NCI-H748 (cell line): ENCODE measurements around the gene KCNIP2.

Experiments used
- DNase-seq: peaks from one replicate; lab custom pipeline; 2025; ENCODE audit not compliant: unreplicated experiment; lab: John Stamatoyannopoulos, UW

KCNIP2 gene

GRCh38 chr10:101851411-101852116 is 8.0 kb upstream of the KCNIP2 start:
- DNase-seq = no peak

- no peak for DNase-seq
Observed at GRCh38 chr10:101850749-101851148, 7.1 kb upstream of the KCNIP2 start.

GRCh38 chr10:101848894-101849351 is 5.3 kb upstream of the KCNIP2 start:
- DNase-seq = no peak

- no peak for DNase-seq
Observed at GRCh38 chr10:101848408-101848807, 4.8 kb upstream of the KCNIP2 start.

- no peak for DNase-seq
Observed at GRCh38 chr10:101845893-101846292, 2.3 kb upstream of the KCNIP2 start.

- DNase-seq = no peak
Observed at GRCh38 chr10:101841826-101842225, 1.8 kb downstream of the KCNIP2 start.

GRCh38 chr10:101840741-101841453 is 2.7 kb downstream of the KCNIP2 start:
- peak; percentile 81 for DNase-seq

- DNase-seq = peak; percentile 57
Observed at GRCh38 chr10:101840102-101840684, 3.4 kb downstream of the KCNIP2 start.

GRCh38 chr10:101839416-101840063 is 4.1 kb downstream of the KCNIP2 start:
- peak; percentile 48 for DNase-seq

- DNase-seq = no peak
Observed at GRCh38 chr10:101839002-101839401, 4.6 kb downstream of the KCNIP2 start.

- DNase-seq = no peak
Observed at GRCh38 chr10:101838416-101838970, 5.1 kb downstream of the KCNIP2 start.

- no peak for DNase-seq
Observed at GRCh38 chr10:101837748-101838147, 5.9 kb downstream of the KCNIP2 start.

GRCh38 chr10:101835362-101835761 is 8.2 kb downstream of the KCNIP2 start:
- DNase-seq = no peak

GRCh38 chr10:101834341-101834740 is 9.3 kb downstream of the KCNIP2 start:
- no peak for DNase-seq

GRCh38 chr10:101833466-101833865 is 10.1 kb downstream of the KCNIP2 start:
- no peak for DNase-seq

GRCh38 chr10:101832325-101832771 is 11.3 kb downstream of the KCNIP2 start:
- DNase-seq = no peak

- no peak for DNase-seq
Observed at GRCh38 chr10:101831169-101831811, 12.3 kb downstream of the KCNIP2 start.

GRCh38 chr10:101830322-101831168 is 13.1 kb downstream of the KCNIP2 start:
- peak; percentile 83 for DNase-seq

- peak; percentile 77 for DNase-seq
Observed at GRCh38 chr10:101829561-101830315, 13.9 kb downstream of the KCNIP2 start.
